Activated T-helper 9 cell treated with anti-CD3 and anti-CD28 coated beads, Interleukin-2, amount 50 U/mL, for 16 hours (primary cell): Measurements from ENCODE around the gene SUMF1.
A peak's percentile ranks its signal among the peaks of the same experiment; 100 is the strongest.

Source experiments
- DNase-seq: peaks from one replicate; pipeline ENCODE4 v3.0.0-alpha.2; 2020; ENCODE audit warnings: low read depth

Gene SUMF1

GRCh38 chr3:4466741-4467521 is at the start of gene SUMF1:
SUMF1 (minus strand) TSS chr3:4467269; CDS start chr3:4467245, 24 bp downstream.
- DNase-seq, result peak; percentile 65

GRCh38 chr3:4515916-4516579 is 49.0 kb upstream of the SUMF1 start:
- DNase-seq, result no peak

GRCh38 chr3:4514916-4515315 is 47.8 kb upstream of the SUMF1 start:
- no peak for DNase-seq

GRCh38 chr3:4514321-4514720 is 47.3 kb upstream of the SUMF1 start:
- DNase-seq, result no peak

- DNase-seq, result no peak
Observed at GRCh38 chr3:4512895-4513616, 46.0 kb upstream of the SUMF1 start.

- no peak for DNase-seq
Observed at GRCh38 chr3:4511491-4512262, 44.6 kb upstream of the SUMF1 start.

- DNase-seq, result no peak
Observed at GRCh38 chr3:4509983-4510755, 43.1 kb upstream of the SUMF1 start.

GRCh38 chr3:4509043-4509442 is 42.0 kb upstream of the SUMF1 start:
- DNase-seq, result no peak

GRCh38 chr3:4508048-4508981 is 41.2 kb upstream of the SUMF1 start:
- no peak for DNase-seq

GRCh38 chr3:4507024-4507596 is 40.0 kb upstream of the SUMF1 start:
- no peak for DNase-seq

- no peak for DNase-seq
Observed at GRCh38 chr3:4506559-4507023, 39.5 kb upstream of the SUMF1 start.

GRCh38 chr3:4505688-4506558 is 38.9 kb upstream of the SUMF1 start:
- DNase-seq, result no peak

GRCh38 chr3:4504340-4505261 is 37.5 kb upstream of the SUMF1 start:
- DNase-seq, result no peak

GRCh38 chr3:4503050-4503449 is 36.0 kb upstream of the SUMF1 start:
- DNase-seq, result no peak

GRCh38 chr3:4501927-4502326 is 34.9 kb upstream of the SUMF1 start:
- DNase-seq, result no peak

GRCh38 chr3:4501437-4501836 is 34.4 kb upstream of the SUMF1 start:
- no peak for DNase-seq

- no peak for DNase-seq
Observed at GRCh38 chr3:4498446-4498845, 31.4 kb upstream of the SUMF1 start.
